A673 (cell line): Measurements from ENCODE around the gene KIF2C. TPM values are rescaled to one million over a fixed set of nuclear protein-coding genes. Genes with fewer than 3 reads are reported as not detected.

Experiments
- BruUV-seq: library from RNA; stranded (reverse); fragments of 400-500 nt; replicated peaks from 2 replicates; lab custom pipeline; 2021; lab: Mats Ljungman, UMichigan
- CTCF ChIA-PET: fragments of 300-600 bp; sonication (Branson Sonifier 250); formaldehyde crosslinking; loops from one replicate; lab custom pipeline; 2022; ENCODE audit warnings: antibody characterized with exemption; lab: Charles Lee
- POLR2A ChIA-PET: fragments of 300-600 bp; sonication (Branson Sonifier 250); formaldehyde crosslinking; loops from one replicate; lab custom pipeline; 2022; ENCODE audit warnings: antibody characterized with exemption; ENCODE audit not compliant: low non-redundant PET; lab: Charles Lee
- DNase-seq: peaks from one replicate; pipeline ENCODE4 v3.0.0-alpha.2; 2015; ENCODE audit warnings: low spot score
- H3K27ac ChIP-seq: fragments of 200-600 bp; sonication (generic); 2 replicates; pipeline ENCODE4 v1.5.1; 2016; ENCODE audit warnings: mixed run types, low read depth, mild to moderate bottlenecking, mixed read lengths, antibody characterized with exemption, low read length; ENCODE audit not compliant: poor library complexity, severe bottlenecking
- H3K27me3 ChIP-seq: fragments of 200-600 bp; sonication (generic); replicated peaks from 2 replicates; pipeline ENCODE4 v1.6.1; 2017; ENCODE audit warnings: mixed run types, low read depth, mild to moderate bottlenecking, mixed read lengths, antibody characterized with exemption, low read length; ENCODE audit not compliant: insufficient read depth, poor library complexity
- H3K36me3 ChIP-seq: fragments of 200-600 bp; sonication (generic); 2 replicates; pipeline ENCODE4 v1.6.1; 2016; ENCODE audit warnings: mixed run types, mild to moderate bottlenecking, mixed read lengths, antibody characterized with exemption, low read length; ENCODE audit not compliant: insufficient read depth, poor library complexity, severe bottlenecking
- H3K4me1 ChIP-seq: fragments of 200-600 bp; sonication (generic); 2 replicates; pipeline ENCODE4 v1.6.1; 2017; ENCODE audit warnings: mixed run types, mild to moderate bottlenecking, mixed read lengths, antibody characterized with exemption, low read length; ENCODE audit not compliant: insufficient read depth, poor library complexity, severe bottlenecking
- H3K4me3 ChIP-seq: fragments of 200-600 bp; sonication (generic); 2 replicates; pipeline ENCODE4 v1.5.1; 2016; ENCODE audit warnings: low read depth, mixed run types, mild to moderate bottlenecking, mixed read lengths, low read length; ENCODE audit not compliant: poor library complexity, severe bottlenecking
- H3K9me3 ChIP-seq: fragments of 200-600 bp; sonication (generic); 2 replicates; pipeline ENCODE4 v1.6.1; 2016; ENCODE audit warnings: mixed run types, low read depth, mild to moderate bottlenecking, mixed read lengths, antibody characterized with exemption, low read length; ENCODE audit not compliant: poor library complexity, severe bottlenecking
- CTCF ChIP-seq: fragments of 300-800, 200-600 bp; sonication (generic); conservative IDR thresholded peaks from 2 replicates; pipeline ENCODE4 v1.5.1; 2017; ENCODE audit warnings: low read depth, mild to moderate bottlenecking, antibody characterized with exemption, low read length, moderate library complexity, mixed read lengths
- EZH2 ChIP-seq: fragments of 200-600 bp; sonication (generic); IDR thresholded peaks from 2 replicates; pipeline ENCODE4 v1.6.1; 2017; ENCODE audit warnings: borderline replicate concordance, low read depth, mild to moderate bottlenecking, mixed read lengths, antibody characterized with exemption, low read length; ENCODE audit not compliant: poor library complexity, severe bottlenecking
- intact Hi-C: fragments of 100-400 bp; cut with micrococcal nuclease; formaldehyde crosslinking; loops from one replicate; pipeline ENCODE4 v1.10.0; 2022; ENCODE audit not compliant: unreplicated experiment
- total RNA-seq: library from RNA; stranded (reverse); gene quantifications from 2 replicates; pipeline ENCODE4 v1.2.3, GENCODE V29; 2021

KIF2C gene
- total RNA-seq, 1 experiment from 2014 or later, result 127 TPM

GRCh38 chr1:44747878-44748277 lies 8.2 kb downstream of the KIF2C start:
- Histone ChIP-seq H3K27ac (no peak overlapping the region), H3K9me3 (no peaks in the 10 kb centered on the region), H3K27me3 (no peaks in the 10 kb centered on the region), H3K4me1 (peaks cover 7% of the 10 kb centered on the region), H3K4me3 (no peak overlapping the region), H3K36me3 (peaks cover 96% of the 10 kb centered on the region)
- BruUV-seq, result no TSS peak
- TF ChIP-seq CTCF (peak; percentile 37), EZH2 (no peak)
- ChIA-PET POLR2A (no interaction called here), CTCF (interaction anchor here (1.4 kb wide), 1 partner anchor 17 kb away, joined by 3 read pairs; the partner anchor contains the start of gene RNU5D-1)
- DNase-seq, result peak; percentile 30
- intact Hi-C loops, result no loop called here

- H3K9me3 ChIP-seq, result no peaks in the 10 kb centered on the region
- intact Hi-C loops, result no loop called here
- ChIA-PET POLR2A (no interaction called here), CTCF (no interaction called here)
- no peak for DNase-seq
- H3K4me3 ChIP-seq, result no peak overlapping the region
- no TSS peak for BruUV-seq
- H3K4me1 ChIP-seq, result no peaks in the 10 kb centered on the region
- H3K36me3 ChIP-seq, result peaks cover 98% of the 10 kb centered on the region
- TF ChIP-seq EZH2, result no peak
- no peak for TF ChIP-seq CTCF
- no peaks in the 10 kb centered on the region for H3K27me3 ChIP-seq
- no peak overlapping the region for H3K27ac ChIP-seq
These were observed 17.8 kb downstream of the KIF2C start for GRCh38 chr1:44757420-44757819.

GRCh38 chr1:44759077-44759476 lies 19.4 kb downstream of the KIF2C start:
- DNase-seq, result no peak
- no peaks in the 10 kb centered on the region for H3K4me1 ChIP-seq
- no peaks in the 10 kb centered on the region for H3K9me3 ChIP-seq
- H3K36me3 ChIP-seq, result peaks cover 98% of the 10 kb centered on the region
- H3K27ac ChIP-seq, result no peak overlapping the region
- ChIA-PET POLR2A (no interaction called here), CTCF (no interaction called here)
- no TSS peak for BruUV-seq
- TF ChIP-seq CTCF (no peak), EZH2 (no peak)
- no peak overlapping the region for H3K4me3 ChIP-seq
- intact Hi-C loops, result no loop called here
- no peaks in the 10 kb centered on the region for H3K27me3 ChIP-seq
